Measurements from ENCODE around the gene PARP4. TPM values are rescaled to one million over a fixed set of nuclear protein-coding genes. Genes with fewer than 3 reads are reported as not detected.
"Not testable (repeated sequence)": the region's sequence is repeated elsewhere in the genome, so short reads cannot be mapped to it uniquely, and the experiment has no call there.

The PARP4 gene
- total and polyA plus RNA-seq, 10 donors = 10.8 to 107 (median 67.4) TPM

GRCh38 chr13:24407844-24408243, 104.7 kb downstream of the PARP4 start:
- Histone ChIP-seq H3K36me3 (no peaks in the 10 kb centered on the region), H3K27ac (no peak overlapping the region), H3K4me3 (no peak overlapping the region), H3K9me3 (no peaks in the 10 kb centered on the region), H3K4me1 (no peaks in the 10 kb centered on the region), H3K27me3 (replicated peaks in 1 of 7) (no peaks in the 10 kb centered on the region)
- no peak for TF ChIP-seq POLR2A (IDR thresholded peaks at IDR 0.05)
- no peak for TF ChIP-seq POLR2AphosphoS5 (IDR thresholded peaks at IDR 0.05)
- TF ChIP-seq CTCF (IDR thresholded peaks at IDR 0.05 in 8 of 11, conservative IDR thresholded peaks at IDR 0.05 in 3 of 11) = no peak
- WGBS, 5 donors = 58 to 69% (median 62%) methylated on average over 3 of the region's 3 CpGs
- intact Hi-C loops (cut with DNase I; ENCODE audit: low total_unique reads) = no loop called here
- no peak for DNase-seq

- Histone ChIP-seq H3K4me1 (no peaks in the 10 kb centered on the region), H3K27ac (no peak overlapping the region), H3K9me3 (no peaks in the 10 kb centered on the region), H3K27me3 (replicated peaks in 1 of 7) (no peaks in the 10 kb centered on the region), H3K36me3 (no peaks in the 10 kb centered on the region), H3K4me3 (no peak overlapping the region)
- intact Hi-C loops (cut with DNase I; ENCODE audit: low total_unique reads) = no loop called here
- no peak for DNase-seq
- WGBS, 5 donors = 92 to 97% (median 93%) methylated on average over 4 of the region's 4 CpGs
- TF ChIP-seq CTCF (IDR thresholded peaks at IDR 0.05 in 8 of 11, conservative IDR thresholded peaks at IDR 0.05 in 3 of 11) (no peak), POLR2A (IDR thresholded peaks at IDR 0.05) (no peak), POLR2AphosphoS5 (IDR thresholded peaks at IDR 0.05) (no peak)
These were observed 106.1 kb downstream of the PARP4 start for GRCh38 chr13:24406524-24406923.

- Histone ChIP-seq H3K36me3 (no peaks in the 10 kb centered on the region), H3K9me3 (peaks cover 0 to 32% (median 26%) of the 10 kb centered on the region in 8 donors), H3K4me1 (no peaks in the 10 kb centered on the region), H3K27me3 (replicated peaks in 1 of 7) (no peaks in the 10 kb centered on the region), H3K4me3 (no peak overlapping the region), H3K27ac (no peak overlapping the region)
- DNase-seq = no peak
- intact Hi-C loops (cut with DNase I; ENCODE audit: low total_unique reads) = no loop called here
- WGBS, 5 donors = 83 to 99% (median 92%) methylated on average over 2 of the region's 2 CpGs
- TF ChIP-seq POLR2A (IDR thresholded peaks at IDR 0.05) (no peak), POLR2AphosphoS5 (IDR thresholded peaks at IDR 0.05) (no peak), CTCF (IDR thresholded peaks at IDR 0.05 in 8 of 11, conservative IDR thresholded peaks at IDR 0.05 in 3 of 11) (no peak)
These were observed 115.8 kb downstream of the PARP4 start for GRCh38 chr13:24396821-24397220.

- DNase-seq = no peak
- no peaks in the 10 kb centered on the region for H3K27me3 ChIP-seq (replicated peaks in 1 of 7)
- H3K27ac ChIP-seq = no peak overlapping the region
- no peak overlapping the region for H3K4me3 ChIP-seq
- WGBS, 5 donors = 68 to 100% (median 89%) methylated on average over 1 to 4 of the region's 4 CpGs
- TF ChIP-seq POLR2AphosphoS5 (IDR thresholded peaks at IDR 0.05) = no peak
- TF ChIP-seq CTCF (IDR thresholded peaks at IDR 0.05 in 8 of 11, conservative IDR thresholded peaks at IDR 0.05 in 3 of 11) = no peak
- no peak for TF ChIP-seq POLR2A (IDR thresholded peaks at IDR 0.05)
- H3K4me1 ChIP-seq = no peaks in the 10 kb centered on the region
- H3K36me3 ChIP-seq = no peaks in the 10 kb centered on the region
- intact Hi-C loops (cut with DNase I; ENCODE audit: low total_unique reads) = no loop called here
- H3K9me3 ChIP-seq = peaks cover 0 to 32% (median 26%) of the 10 kb centered on the region in 8 donors
These were observed 119.6 kb downstream of the PARP4 start for GRCh38 chr13:24392972-24393371.

GRCh38 chr13:24391771-24392683, 120.6 kb downstream of the PARP4 start:
- peaks cover 0 to 24% (median 18%) of the 10 kb centered on the region in 8 donors for H3K9me3 ChIP-seq
- DNase-seq; intact Hi-C loops (cut with DNase I; ENCODE audit: low total_unique reads); H3K4me1 ChIP-seq; H3K27me3 ChIP-seq (replicated peaks in 1 of 7); H3K36me3 ChIP-seq; H3K27ac ChIP-seq; H3K4me3 ChIP-seq: not testable (repeated sequence)
- 87 to 88% (median 88%) methylated on average over 22 to 25 of the region's 27 CpGs for WGBS, 5 donors

- intact Hi-C loops (cut with DNase I; ENCODE audit: low total_unique reads); H3K4me3 ChIP-seq; DNase-seq; H3K27me3 ChIP-seq (replicated peaks in 1 of 7); H3K27ac ChIP-seq; H3K4me1 ChIP-seq; H3K36me3 ChIP-seq: not testable (repeated sequence)
- 88 to 95% (median 90%) methylated on average over 6 to 9 of the region's 9 CpGs; no CpG with 5 or more reads in 1 of the 5 donors for WGBS, 5 donors
- H3K9me3 ChIP-seq = peaks cover 0 to 12% (median 5%) of the 10 kb centered on the region in 8 donors
These were observed 121.8 kb downstream of the PARP4 start for GRCh38 chr13:24390795-24391194.
